HG03457 (cell line): ENCODE data around the gene CLSTN2.
A peak's percentile ranks its signal among the peaks of the same experiment; 100 is the strongest.

Experiments used
- ATAC-seq: cut with Tn5 transposase; IDR thresholded peaks from one replicate; pipeline ENCODE4 v1.9.1; 2021; ENCODE audit warnings: moderate number of reproducible peaks; ENCODE audit not compliant: unreplicated experiment

The CLSTN2 gene

DNA sequence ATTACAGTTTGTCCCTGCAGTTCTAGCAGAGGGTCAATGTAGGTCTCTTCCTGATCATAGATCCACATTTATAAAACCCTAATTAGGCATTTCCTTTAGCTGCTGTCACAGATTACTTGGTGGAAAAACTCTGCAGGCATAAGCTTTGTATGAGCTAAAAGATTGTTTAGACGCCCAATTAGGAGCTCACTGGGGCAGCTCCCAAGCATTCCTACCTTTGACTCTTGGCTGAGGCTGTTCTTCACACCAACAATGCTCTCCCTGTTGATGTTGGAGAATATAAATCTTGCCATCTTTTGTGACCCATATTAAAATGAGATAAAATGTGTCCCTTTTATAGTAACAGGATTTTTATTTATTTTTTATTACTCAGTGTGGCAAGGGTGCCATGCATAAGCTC is 594.6 kb downstream of the CLSTN2 start:
- no peak for ATAC-seq

DNA sequence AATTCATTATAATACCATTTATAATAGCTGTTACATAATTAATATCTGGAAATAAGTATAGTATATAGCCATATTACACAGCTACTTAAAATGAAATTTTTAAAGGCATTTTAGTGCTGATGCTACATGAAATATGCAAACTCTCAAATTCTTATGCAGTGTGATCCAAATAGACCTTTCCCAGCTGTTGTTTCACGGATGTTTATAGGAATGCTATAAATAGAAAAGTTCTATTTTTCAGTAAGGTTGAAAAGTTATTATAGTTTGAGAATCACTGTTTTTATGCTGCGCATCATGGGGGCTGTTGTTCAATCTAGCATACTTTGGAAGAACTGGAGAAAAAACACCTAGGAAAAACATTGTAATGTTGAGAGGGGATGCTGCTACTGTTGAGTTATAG is 595.1 kb downstream of the CLSTN2 start:
- ATAC-seq, result no peak

DNA sequence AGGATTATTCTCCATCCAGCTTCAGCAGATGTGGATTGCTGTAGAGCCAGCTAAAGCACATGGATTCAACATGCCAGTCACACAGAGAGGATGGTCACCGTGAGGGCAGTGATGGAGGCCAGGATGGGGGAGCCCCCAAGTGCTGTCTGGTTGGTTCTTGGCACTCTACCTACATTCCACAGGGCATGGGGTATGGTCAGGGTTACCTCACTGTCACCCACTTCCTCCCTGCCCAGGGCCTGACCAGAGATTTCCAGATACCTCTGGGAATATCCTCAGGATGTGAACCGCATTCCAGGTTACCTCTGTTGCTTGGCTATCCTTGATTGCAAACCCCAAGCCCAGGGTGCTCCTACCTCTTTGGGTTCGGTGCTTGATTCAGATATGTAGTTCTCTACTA is 595.6 kb downstream of the CLSTN2 start:
- ATAC-seq, result no peak

DNA sequence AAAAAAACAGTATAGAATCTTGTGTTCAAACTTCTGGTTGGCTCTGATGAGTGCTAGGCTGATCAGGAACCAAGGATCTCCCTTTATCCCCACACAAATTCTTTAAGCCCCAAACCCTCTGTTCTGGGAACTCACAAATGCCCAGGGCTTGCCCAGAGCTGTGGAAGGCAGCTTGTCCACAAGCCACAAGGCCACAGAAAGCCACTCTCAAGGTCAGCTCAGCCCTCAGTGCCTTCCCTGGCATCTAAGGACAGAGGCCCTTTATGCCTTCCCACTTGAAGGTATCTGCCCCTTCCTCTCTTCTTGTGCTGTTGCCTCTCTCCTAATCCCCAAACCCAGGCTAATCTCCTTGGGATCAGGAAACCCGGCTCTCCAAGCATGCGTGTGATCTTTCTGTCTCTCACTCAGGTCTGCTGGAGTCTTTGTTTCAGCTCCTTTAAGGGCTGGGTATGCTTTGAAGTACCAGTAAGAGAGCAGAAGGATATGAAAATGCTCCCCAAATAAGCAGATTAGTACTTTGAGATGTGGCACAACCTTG is 597.9 kb downstream of the CLSTN2 start:
- no peak for ATAC-seq

DNA sequence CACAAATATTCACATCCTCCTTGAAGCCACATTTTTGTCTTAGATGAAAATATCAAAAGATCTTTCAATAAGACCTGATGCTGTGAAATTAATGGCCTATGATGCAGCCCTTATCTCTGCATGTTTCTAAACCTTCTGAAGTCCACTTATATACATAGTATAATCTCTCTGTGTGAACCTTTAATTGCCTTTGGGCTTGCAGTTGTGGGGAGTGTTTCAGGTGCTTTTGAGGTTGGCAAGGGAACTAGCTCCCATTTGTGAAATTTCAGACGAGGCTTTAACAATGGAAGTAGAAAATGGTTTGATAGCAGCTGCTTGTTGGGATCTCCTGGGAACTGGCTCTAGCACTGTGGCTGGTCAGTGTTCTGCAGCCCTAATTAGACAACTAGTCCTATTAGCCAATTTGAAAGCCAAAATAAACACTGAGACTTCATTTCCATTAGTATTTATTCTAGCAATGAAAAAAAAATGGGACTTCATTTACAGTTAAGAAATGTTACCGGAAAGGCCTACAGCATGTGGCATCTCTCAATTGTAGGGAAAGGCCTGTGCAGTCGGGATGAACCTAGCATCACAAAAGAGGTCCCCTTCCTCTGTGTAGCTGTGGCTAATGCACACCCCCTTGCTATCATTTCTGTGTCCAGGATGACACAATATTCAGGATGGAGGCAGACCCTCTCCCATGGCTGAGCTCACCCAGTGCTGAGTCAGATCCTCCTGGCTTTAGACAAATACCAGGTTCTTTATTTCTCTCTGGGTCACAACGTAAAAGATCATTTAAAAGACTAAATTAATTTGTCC is 602.1 kb downstream of the CLSTN2 start:
- no peak for ATAC-seq

DNA sequence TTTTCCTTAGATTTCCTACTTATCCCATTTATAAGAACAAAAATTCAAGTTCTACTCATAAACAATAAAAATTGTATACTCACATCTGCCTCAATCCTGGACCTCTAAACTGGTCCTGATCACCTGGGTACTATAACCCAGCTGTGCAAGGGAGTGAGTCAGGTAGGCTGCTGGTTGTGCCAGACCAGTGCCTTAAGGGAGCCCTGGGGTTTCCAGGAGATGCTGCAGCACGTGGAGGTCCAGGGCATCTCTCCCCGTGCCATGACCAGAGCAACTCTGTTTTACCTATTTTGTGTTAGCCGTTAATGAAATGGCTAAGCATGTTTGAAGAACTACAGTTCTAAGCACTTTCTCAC is 602.7 kb downstream of the CLSTN2 start:
- no peak for ATAC-seq

DNA sequence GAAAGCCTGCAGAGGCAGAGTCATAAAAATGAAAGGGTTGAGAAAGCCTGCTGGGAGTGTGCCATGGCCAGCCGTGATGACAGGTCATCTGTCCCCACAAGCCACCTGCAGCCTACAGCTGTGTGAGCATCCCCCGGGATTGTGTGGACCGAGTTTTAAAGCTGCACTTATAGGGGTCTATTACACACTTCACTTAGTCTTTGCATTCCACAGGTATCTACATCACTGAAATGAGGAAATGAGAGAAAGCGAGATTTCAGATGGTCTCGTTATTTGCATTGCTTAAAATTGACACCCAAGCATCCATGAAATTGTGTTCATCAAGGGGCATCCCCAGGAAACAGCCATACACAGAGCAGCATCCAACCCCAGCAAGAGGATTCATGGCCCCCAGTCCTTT is 605.3 kb downstream of the CLSTN2 start:
- ATAC-seq, result peak; percentile 64

DNA sequence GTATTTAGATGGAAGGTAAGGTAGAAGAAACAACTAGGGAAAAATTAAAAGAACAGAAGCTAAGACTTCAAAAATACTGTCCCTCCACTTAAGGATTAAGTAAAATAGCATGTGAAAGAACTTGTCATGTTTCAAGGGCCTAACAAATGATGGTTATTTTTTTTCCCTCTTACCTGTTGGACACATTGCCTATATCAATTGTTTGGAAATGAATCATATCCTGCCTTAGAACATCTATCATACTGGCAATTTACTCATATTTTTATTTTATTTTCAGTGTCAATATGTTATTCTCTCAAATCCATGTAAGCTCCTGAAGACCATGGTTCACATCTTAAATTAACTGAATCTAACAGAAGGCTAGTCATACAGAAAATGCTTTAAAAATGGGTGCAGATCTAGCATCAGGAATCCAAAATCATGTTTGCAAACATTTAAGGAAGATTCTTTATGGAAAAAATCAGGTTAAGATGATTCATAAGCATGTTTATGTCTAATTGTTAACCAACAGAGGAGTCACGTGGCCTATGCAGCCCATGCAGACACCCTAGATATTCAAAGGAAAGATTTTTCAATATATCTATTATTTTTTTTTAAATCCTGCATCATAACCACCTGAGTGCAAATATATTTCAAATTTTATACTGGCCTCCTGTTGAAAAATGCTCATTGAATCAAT is 607.1 kb downstream of the CLSTN2 start:
- ATAC-seq, result no peak

DNA sequence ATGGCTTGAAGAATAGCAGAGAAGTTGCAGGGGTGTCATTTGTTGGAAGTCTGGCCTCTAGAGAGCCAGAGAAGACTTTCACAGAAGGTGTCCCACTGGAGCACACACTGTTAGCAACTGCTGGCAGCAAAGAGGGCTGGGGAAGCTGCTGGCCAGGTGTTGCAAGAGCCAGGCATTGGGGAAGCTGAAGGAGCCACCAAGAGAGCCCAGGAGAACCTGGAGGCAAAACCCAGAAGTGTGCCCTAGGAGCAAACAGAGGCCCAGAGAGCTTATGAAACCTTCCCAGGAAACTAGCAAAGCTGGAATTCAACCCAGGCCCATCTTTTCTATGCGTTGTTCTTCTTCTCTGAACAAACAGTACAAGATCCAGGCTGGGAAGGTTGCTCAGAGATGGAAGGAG is 610.2 kb downstream of the CLSTN2 start:
- ATAC-seq, result no peak

DNA sequence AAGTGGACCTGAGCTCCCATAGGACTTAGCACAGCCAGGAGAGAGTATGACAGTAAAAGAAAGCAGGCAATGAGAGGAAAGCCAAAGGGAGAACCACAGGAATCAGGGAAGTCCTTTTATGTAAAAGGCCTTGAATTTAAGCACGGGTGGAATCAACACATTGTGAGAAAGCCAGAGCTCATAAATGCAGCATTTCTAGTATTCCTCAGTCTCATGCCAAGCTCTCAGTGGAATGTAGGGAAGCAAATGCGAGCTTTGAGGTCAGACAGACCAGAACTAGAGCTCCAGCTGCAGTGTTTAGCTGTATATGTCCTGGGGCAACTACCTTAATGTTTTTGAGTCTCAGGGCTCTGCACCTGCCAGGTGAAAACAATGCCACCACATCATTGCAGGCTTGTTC is 610.8 kb downstream of the CLSTN2 start:
- no peak for ATAC-seq

DNA sequence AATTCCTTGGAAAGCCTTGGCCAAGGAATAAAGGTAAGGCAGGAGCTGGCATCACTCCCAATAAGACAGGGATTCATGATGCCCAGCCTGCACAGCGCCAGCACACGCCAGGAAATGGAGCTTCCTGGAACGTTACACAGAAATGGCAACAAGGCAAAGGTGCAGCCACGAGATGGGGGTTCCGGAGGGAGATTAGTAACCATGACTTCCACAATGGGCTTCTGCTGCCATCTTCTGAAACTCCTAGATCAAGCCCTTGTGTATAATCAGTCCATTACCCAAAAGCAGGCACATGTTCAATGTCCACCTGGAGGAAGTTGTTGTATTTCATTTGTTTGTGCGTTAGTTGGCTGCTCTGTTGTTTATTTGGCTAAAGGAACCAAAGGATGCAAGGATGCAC is 611.7 kb downstream of the CLSTN2 start:
- no peak for ATAC-seq

DNA sequence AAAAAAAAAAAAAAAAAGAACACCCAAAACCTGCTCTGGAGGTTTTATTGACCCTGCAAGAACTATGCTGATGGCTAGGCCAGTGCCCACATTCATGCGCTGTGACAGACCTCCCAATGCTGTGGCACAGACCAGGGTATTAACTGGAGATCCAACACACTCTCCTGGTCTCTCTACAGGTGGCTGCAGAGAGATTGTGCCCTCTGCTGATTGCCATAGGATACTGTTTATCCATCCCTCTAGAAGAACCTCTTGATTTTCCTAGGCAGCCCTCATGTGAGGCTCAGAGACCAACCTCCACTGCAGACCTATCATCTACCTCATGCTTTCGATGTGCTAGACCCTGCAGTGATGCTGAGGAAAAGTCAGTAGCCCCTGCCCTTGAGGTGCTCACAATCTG is 617.4 kb downstream of the CLSTN2 start:
- ATAC-seq, result no peak

DNA sequence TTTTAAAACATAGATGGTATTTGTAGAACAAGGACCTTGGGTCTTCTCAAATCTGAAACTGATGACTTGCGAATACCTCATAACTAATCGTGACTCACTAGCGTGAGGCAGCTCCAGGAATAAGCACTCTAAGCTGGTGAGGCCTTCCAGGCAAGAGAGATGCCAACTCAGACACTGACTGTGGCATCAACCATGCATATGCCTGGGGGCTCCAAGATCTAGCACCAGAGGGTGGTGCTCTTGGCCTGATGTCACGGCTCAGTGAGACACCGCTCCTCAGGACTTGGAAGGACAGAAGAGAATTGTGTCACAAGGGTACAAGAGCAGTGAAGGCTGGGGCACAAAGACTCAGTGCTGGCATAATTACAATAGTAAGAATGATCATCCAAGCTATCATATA is 617.9 kb downstream of the CLSTN2 start:
- no peak for ATAC-seq

DNA sequence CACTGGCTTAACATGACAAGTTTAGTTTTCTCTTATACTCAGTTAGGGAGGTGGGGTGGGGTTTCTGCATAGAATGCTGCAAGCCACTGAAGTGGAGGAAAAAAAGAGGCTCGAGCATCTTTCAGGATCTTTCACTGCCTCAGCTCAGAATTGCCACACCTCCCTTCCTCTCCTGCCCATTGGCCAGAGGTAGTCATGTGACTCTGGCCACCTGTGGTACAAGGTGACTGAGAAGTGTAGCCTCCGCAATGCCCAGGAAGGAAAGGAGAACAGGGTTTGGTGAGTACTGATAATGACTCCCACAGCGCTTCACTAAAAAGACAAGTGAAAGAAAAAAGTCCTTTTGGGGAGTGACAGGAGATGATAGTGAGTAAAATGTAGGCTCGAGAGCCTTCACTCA is 618.6 kb downstream of the CLSTN2 start:
- ATAC-seq, result no peak

DNA sequence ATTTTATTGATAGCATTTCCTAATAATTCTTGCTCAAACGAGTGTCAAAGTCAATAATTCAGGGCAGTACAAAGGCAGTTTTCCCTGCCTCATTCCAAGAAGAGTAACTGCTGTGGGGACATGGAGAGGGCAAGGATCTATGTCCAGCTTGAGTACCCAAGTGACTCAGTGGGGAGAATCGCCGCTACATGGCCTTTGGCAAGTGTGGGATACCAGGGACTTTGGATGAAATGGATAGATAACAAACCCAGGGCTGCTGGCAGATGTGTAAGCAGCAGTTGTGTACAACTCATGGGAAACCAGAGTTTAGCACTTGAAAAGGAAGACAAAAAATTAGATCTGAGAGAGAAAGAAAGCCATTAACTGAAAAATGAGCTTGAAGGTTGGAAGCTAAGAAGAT is 620.7 kb downstream of the CLSTN2 start:
- ATAC-seq, result no peak

DNA sequence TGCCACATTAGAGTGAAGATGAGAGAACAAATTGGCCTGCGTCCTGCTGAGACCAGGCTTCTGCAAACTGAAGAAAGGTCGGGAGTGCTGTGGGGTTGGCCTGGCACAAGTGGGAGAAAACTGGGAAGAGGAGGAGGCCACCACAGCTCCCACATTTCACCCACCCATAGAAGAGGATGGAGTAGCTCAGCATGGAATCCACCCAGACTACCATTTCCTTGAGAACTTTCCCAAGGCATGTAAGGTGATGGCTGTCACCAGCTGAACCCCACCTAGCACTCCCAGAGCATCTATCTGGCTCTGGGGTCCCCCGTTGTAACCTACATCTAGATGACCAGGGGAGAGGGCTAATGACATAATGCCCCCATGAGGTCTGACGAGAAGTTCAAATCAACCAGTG is 622.5 kb downstream of the CLSTN2 start:
- ATAC-seq, result no peak

DNA sequence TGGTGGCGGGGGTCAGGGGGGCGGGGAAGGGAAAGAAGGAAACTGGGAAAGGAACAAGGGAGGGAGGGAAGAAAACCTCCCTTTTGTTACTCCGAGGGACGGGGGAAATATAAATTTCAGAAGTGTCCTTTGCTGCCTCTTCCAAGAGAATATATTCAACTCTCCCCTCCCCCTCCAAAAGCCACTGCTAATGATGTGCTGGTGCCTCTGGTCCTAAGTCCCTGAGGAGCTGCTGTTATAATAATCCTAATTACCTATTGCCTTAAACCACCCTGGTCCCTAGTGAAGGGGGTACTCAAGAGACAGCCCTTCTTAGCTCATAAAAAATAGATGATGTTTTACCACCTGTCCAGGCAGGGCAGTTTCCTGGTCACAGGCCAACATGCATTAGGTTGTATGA is 624.6 kb downstream of the CLSTN2 start:
- no peak for ATAC-seq

DNA sequence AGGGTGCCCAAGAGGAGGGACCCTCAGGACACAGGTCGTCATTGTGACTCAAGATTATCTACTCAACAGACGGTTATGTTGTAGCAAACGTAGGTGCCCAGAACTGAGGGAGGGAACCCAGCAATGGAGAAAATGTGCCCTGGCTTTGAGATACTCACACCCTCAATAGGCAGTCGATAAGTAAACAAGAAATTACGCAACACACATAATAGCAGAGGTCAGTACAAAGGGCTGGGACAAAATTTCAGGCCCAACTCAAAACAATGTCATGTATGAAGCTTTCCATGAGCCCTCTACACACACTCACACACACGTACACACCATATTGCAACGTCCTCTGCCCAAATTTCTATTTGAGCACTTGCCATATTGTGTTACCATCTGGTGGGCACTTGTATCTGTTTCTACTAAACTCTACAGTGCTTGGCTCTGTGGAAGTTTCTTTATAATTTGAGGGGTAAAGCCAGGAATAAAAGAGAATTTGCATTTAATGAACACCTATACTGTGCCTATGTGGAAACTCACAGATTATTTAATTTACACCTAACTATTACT is 628.3 kb downstream of the CLSTN2 start:
- no peak for ATAC-seq

DNA sequence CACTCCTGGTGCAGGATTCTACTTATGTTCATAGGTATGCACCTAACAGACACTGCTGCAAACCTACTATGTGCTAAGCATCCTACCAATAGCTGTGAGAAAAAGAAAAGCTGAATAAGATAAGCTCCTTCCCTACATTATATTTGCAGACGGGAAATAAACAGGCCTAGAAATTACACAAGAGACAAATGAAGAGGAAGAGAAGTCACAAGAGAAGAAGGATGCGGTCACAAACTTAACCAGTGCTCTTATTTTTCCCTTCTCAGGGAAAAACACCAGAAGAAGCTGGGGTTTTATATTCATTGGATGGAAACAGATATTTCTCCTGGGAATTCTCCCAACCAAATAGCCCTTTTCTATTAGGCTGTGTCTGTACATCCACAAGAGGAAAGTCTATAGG is 633.1 kb downstream of the CLSTN2 start:
- no peak for ATAC-seq

DNA sequence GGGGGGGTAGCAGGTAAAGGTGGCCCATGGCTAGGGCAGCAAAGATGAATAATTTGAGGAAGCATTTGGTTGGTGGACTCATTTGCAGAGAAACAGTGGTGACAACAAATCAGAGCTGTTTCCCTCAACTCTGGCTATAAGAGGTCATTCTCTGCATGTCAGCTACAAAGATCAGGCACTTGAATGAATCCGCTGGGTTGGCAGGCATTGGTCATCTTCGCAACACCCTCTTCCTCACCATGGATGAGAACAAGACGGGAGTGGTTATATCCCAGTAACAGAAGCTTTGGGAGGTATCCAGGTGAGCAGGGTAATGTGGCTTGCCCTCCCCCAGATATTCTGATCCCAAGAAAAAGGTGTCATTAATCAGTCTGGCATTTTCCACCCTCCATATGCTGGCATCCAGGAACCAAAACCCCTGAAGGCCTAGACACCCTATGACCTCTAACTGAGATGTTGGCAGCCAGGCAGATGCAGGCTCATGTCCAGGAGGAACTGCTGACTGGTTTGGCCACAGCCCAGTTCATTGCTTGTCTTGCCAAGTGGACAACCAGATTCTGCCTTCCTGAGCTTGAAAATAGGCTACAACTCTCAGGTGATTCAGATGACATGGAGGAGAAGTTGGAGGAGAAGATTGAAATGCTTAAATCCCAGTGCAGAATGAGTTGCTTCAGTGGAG is 634.0 kb downstream of the CLSTN2 start:
- ATAC-seq, result no peak

DNA sequence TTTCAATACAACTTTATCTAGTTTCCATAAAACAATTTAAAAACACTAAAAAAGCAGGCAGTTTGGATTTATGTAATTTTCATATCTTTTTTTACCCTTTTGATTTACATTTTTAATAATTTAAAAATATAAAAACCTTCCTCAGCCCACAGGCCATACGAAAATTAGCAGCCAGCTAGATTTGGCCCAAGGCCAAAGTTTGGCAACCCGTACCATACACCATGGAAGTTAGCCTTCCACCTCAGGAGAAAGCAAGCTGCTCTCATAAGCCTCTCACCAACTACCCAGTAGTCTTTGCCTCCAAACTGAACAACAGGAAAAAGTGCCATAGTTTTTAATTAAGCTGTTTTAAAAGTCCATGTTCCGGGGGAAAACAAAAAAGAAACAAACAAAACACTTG is 635.6 kb downstream of the CLSTN2 start:
- no peak for ATAC-seq

DNA sequence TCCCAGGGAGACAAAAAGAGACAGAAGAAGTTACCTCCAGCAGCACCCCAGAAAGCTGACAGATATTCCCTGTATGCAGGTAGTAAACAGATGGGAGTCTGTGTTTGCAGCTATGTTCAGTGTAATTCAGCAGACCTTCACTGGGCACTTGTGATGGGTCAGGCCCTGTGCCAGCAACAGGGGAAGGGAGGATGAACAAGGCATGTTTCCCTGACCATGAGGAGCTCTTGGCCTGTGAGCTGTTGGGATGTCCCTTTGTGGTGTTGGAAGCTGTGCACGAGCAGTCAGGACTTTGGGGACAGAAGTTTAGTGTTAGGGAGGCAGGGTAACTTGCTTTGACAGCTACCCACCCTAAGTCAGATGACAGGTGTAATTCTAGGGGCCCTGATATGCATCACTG is 636.9 kb downstream of the CLSTN2 start:
- no peak for ATAC-seq
